ENCODE measurements around the gene MEOX2.

DNA sequence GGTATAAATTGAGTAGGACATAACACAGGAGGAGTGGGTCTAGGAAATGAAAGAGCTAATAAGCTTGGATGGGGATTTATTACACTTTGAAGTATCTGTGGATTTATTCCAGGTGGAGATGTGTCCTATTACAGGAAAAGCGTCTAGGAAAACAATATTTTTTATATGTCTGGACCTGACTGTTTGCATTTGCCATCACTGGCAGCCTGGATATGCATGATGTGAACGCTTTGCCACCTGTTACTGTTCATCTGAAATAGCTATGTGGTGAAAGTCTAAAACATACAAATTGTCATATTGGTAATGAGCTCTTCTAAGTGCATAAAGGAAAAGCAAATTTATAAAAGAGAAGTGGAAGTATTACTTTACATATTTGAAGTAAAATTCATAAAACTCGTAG is 93.1 kb downstream of the MEOX2 start:
- TF ChIP-seq CEBPB (IDR thresholded peaks at IDR 0.05; ENCODE audit: low read depth) (no peak), EZH2 (IDR thresholded peaks at IDR 0.05) (no peak), YY1 (IDR thresholded peaks at IDR 0.05; ENCODE audit: extremely low read depth, insufficient replicate concordance, low read depth, low read length) (no peak), SRF (IDR thresholded peaks at IDR 0.05; ENCODE audit: low read depth) (no peak), POLR2AphosphoS5 (IDR thresholded peaks at IDR 0.05; ENCODE audit: low read depth, low read length) (no peak), RAD21 (IDR thresholded peaks at IDR 0.05; ENCODE audit: low read depth) (no peak), POLR2A (IDR thresholded peaks at IDR 0.05; ENCODE audit: borderline replicate concordance, extremely low read depth, insufficient read depth, insufficient read length) (no peak), EZH2phosphoT487 (IDR thresholded peaks at IDR 0.05; ENCODE audit: borderline replicate concordance) (no peak), ZFX (IDR thresholded peaks at IDR 0.05) (no peak), SP1 (IDR thresholded peaks at IDR 0.05; ENCODE audit: low read depth) (no peak)
- TF ChIP-seq, protein P1, sequence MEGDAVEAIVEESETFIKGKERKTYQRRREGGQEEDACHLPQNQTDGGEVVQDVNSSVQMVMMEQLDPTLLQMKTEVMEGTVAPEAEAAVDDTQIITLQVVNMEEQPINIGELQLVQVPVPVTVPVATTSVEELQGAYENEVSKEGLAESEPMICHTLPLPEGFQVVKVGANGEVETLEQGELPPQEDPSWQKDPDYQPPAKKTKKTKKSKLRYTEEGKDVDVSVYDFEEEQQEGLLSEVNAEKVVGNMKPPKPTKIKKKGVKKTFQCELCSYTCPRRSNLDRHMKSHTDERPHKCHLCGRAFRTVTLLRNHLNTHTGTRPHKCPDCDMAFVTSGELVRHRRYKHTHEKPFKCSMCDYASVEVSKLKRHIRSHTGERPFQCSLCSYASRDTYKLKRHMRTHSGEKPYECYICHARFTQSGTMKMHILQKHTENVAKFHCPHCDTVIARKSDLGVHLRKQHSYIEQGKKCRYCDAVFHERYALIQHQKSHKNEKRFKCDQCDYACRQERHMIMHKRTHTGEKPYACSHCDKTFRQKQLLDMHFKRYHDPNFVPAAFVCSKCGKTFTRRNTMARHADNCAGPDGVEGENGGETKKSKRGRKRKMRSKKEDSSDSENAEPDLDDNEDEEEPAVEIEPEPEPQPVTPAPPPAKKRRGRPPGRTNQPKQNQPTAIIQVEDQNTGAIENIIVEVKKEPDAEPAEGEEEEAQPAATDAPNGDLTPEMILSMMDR (IDR thresholded peaks at IDR 0.05 in 2 of 3, conservative IDR thresholded peaks at IDR 0.05 in 1 of 3; ENCODE audit: borderline replicate concordance in 1 of 3, insufficient read depth in 1 of 3, low read depth in 2 of 3, low read length in 2 of 3), result no peak
- TF ChIP-seq, protein P2, sequence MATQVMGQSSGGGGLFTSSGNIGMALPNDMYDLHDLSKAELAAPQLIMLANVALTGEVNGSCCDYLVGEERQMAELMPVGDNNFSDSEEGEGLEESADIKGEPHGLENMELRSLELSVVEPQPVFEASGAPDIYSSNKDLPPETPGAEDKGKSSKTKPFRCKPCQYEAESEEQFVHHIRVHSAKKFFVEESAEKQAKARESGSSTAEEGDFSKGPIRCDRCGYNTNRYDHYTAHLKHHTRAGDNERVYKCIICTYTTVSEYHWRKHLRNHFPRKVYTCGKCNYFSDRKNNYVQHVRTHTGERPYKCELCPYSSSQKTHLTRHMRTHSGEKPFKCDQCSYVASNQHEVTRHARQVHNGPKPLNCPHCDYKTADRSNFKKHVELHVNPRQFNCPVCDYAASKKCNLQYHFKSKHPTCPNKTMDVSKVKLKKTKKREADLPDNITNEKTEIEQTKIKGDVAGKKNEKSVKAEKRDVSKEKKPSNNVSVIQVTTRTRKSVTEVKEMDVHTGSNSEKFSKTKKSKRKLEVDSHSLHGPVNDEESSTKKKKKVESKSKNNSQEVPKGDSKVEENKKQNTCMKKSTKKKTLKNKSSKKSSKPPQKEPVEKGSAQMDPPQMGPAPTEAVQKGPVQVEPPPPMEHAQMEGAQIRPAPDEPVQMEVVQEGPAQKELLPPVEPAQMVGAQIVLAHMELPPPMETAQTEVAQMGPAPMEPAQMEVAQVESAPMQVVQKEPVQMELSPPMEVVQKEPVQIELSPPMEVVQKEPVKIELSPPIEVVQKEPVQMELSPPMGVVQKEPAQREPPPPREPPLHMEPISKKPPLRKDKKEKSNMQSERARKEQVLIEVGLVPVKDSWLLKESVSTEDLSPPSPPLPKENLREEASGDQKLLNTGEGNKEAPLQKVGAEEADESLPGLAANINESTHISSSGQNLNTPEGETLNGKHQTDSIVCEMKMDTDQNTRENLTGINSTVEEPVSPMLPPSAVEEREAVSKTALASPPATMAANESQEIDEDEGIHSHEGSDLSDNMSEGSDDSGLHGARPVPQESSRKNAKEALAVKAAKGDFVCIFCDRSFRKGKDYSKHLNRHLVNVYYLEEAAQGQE (IDR thresholded peaks at IDR 0.05; ENCODE audit: low read depth), result no peak
- TF ChIP-seq, protein P3, sequence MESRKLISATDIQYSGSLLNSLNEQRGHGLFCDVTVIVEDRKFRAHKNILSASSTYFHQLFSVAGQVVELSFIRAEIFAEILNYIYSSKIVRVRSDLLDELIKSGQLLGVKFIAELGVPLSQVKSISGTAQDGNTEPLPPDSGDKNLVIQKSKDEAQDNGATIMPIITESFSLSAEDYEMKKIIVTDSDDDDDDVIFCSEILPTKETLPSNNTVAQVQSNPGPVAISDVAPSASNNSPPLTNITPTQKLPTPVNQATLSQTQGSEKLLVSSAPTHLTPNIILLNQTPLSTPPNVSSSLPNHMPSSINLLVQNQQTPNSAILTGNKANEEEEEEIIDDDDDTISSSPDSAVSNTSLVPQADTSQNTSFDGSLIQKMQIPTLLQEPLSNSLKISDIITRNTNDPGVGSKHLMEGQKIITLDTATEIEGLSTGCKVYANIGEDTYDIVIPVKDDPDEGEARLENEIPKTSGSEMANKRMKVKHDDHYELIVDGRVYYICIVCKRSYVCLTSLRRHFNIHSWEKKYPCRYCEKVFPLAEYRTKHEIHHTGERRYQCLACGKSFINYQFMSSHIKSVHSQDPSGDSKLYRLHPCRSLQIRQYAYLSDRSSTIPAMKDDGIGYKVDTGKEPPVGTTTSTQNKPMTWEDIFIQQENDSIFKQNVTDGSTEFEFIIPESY (IDR thresholded peaks at IDR 0.05; ENCODE audit: extremely low read depth, insufficient replicate concordance, low read length), result no peak
